ENCODE data around the gene IQCE.
"Not testable (repeated sequence)": the region's sequence is repeated elsewhere in the genome, so short reads cannot be mapped to it uniquely, and the experiment has no call there.

IQCE gene

GRCh38 chr7:2587778-2588177, 29.0 kb downstream of the IQCE start:
- TF ChIP-seq CSDC2 (CRISPR knock-in tag; IDR thresholded peaks at IDR 0.05): no peak
- no peak for TF ChIP-seq TSHZ2 (CRISPR knock-in tag; IDR thresholded peaks at IDR 0.05)
- TF ChIP-seq ZNF565 (CRISPR knock-in tag; conservative IDR thresholded peaks at IDR 0.05; ENCODE audit: low read depth): no peak
- no peak for TF ChIP-seq ARNTL (CRISPR knock-in tag; IDR thresholded peaks at IDR 0.05; ENCODE audit: borderline replicate concordance, low read depth)
- TF ChIP-seq CREB5 (CRISPR knock-in tag; IDR thresholded peaks at IDR 0.05; ENCODE audit: low read depth): no peak
- no peak for TF ChIP-seq TOX (CRISPR knock-in tag; IDR thresholded peaks at IDR 0.05; ENCODE audit: borderline replicate concordance)
- TF ChIP-seq TCF4 (CRISPR knock-in tag; IDR thresholded peaks at IDR 0.05; ENCODE audit: borderline replicate concordance): no peak
- TF ChIP-seq ZFP30 (CRISPR knock-in tag; IDR thresholded peaks at IDR 0.05): no peak
- no peak for TF ChIP-seq ZC3H10 (CRISPR knock-in tag; IDR thresholded peaks at IDR 0.05)
- TF ChIP-seq CSRNP3 (CRISPR knock-in tag; IDR thresholded peaks at IDR 0.05): no peak
- no peak for TF ChIP-seq BACH2 (CRISPR knock-in tag; IDR thresholded peaks at IDR 0.05; ENCODE audit: borderline replicate concordance)
- no peak for ATAC-seq

GRCh38 chr7:2589341-2589740, 30.6 kb downstream of the IQCE start:
- TF ChIP-seq PPARA (CRISPR knock-in tag; IDR thresholded peaks at IDR 0.05; ENCODE audit: borderline replicate concordance) (no peak), ARNTL (CRISPR knock-in tag; IDR thresholded peaks at IDR 0.05; ENCODE audit: borderline replicate concordance, low read depth) (no peak), PATZ1 (CRISPR knock-in tag; IDR thresholded peaks at IDR 0.05; ENCODE audit: borderline replicate concordance) (no peak), SNAI2 (CRISPR knock-in tag; IDR thresholded peaks at IDR 0.05) (no peak), POU6F1 (CRISPR knock-in tag; IDR thresholded peaks at IDR 0.05; ENCODE audit: borderline replicate concordance, low read depth) (no peak), ZNF565 (CRISPR knock-in tag; conservative IDR thresholded peaks at IDR 0.05; ENCODE audit: low read depth) (no peak), ISL1 (CRISPR knock-in tag; IDR thresholded peaks at IDR 0.05) (no peak), CSRNP3 (CRISPR knock-in tag; IDR thresholded peaks at IDR 0.05) (no peak), RARB (CRISPR knock-in tag; IDR thresholded peaks at IDR 0.05) (no peak), OSR1 (CRISPR knock-in tag; IDR thresholded peaks at IDR 0.05) (no peak), ZNF8 (CRISPR knock-in tag; IDR thresholded peaks at IDR 0.05) (no peak)

GRCh38 chr7:2589941-2590340, 31.2 kb downstream of the IQCE start:
- not testable (repeated sequence) for ATAC-seq

More at GRCh38 chr7:2589341-2589740, 30.6 kb downstream of the IQCE start:
- ATAC-seq: no peak
